Stimulated activated CD8-positive, alpha-beta memory T cell treated with anti-CD3 and anti-CD28 coated beads, Interleukin-15, amount 100 ng/mL, for 48 hours (primary cell): Measurements from ENCODE around the gene DNAAF3.
A peak's percentile ranks its signal among the peaks of the same experiment; 100 is the strongest.
"Not testable (repeated sequence)": the region's sequence is repeated elsewhere in the genome, so short reads cannot be mapped to it uniquely, and the experiment has no call there.

Experiments used
- DNase-seq, 2 donors: peaks; one replicate each; pipeline ENCODE4 v3.0.0-alpha.2; 2020; ENCODE audit warnings: low read depth in 2 of 2

The DNAAF3 gene

DNA sequence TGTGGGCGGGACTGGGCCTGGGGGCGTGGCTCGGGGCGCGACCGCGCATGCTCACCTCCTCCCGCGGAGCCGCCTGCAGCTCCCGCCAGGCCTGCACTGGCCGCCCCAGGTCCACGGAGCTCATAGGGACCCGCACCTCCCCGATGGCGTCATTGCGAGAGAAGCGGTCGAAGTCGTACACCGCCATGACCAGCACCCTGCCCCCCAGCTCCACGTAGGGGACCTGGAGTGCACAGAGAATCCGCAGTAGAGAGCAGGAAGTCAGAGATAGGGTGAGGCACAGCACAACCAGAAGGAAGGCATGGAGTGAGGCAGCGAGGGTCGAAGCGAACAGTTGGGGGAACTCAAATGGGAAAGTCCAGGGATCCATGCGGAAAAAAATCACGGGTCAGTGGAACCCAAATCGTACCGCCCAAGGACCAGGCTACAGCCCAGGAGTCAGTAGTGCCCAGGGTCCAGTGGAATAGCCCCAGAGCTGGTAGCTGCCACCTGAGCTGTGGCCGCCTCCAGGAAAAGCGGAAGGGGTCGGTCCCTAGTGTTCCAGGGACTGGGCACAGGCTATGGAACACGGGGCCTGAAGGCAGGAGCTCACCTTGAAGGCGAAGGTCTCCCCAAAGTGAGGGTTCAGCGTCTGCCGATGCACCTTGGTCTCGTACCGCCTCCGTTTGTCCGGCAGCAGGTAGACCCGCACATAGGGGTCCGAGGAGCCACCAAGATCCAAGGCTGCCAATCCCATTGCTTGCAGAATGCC, 8.9 kb upstream of the DNAAF3 start:
- no peak for DNase-seq

DNA sequence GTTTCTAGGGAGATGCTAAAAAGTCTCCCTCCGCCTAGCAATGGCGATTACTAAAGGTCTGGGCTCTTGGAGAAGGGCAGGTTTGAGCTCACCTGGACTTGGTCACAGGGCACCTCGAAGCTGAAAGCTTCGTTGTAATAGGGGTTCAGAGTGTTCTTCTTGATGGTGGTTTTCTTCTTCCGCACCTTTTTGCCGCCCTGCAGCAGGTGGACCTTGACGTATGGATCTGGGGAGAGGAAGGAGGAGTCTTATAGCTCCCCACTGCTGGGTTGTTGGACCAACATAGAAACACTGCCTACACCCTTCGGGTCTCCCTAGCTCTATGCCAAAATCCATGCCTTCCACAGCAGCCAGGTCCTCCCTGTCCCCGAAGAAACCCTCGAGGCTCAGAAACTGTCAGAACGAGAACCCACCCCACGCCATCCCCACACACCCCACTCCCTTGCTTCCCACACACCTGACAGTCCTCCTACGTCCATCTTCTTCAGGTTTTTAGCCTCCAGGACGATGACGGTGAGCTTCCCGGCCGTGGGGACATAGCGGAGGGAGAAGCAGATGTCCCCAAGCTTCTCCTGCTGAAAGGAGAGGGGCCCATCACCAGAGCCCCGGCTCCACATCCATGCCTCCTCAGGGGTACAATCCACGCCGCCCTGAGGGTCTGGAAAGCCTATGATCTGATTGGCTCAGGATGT, 8.2 kb upstream of the DNAAF3 start:
- DNase-seq: no peak

DNA sequence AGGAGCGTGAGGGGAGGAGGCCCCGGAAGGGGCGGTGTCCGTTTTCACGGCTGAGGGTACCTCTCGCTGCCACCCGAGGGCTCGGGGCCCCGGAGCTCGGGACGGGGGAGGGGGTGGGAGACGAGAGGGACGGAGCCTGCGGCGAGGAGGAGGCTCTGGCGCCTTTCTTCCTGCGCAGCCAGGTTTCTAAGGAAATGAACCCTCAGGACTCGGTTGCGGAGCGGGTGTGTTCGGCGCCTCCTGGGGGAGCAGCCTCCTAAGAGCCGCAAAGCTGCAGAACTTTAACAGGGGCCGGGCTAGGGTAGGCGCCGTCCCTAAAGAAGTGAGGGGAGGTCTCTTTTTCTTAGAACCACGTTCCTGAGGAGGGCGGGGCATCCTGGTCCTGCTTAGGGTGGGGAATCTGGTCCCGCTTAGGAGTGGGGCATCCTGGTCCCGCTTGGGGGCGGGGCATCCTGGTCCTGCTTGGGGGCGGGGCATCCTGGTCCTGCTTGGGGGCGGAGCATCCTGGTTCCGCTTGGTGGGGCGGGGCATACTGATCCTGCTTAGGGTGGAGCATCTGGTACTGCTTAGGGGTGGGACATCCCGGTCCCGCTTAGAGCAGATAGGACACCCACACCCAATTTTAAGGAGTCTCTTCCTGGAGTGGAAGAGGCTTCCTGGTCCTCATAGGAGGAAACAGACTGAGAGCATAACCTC, 7.4 kb upstream of the DNAAF3 start:
- DNase-seq: no peak

DNA sequence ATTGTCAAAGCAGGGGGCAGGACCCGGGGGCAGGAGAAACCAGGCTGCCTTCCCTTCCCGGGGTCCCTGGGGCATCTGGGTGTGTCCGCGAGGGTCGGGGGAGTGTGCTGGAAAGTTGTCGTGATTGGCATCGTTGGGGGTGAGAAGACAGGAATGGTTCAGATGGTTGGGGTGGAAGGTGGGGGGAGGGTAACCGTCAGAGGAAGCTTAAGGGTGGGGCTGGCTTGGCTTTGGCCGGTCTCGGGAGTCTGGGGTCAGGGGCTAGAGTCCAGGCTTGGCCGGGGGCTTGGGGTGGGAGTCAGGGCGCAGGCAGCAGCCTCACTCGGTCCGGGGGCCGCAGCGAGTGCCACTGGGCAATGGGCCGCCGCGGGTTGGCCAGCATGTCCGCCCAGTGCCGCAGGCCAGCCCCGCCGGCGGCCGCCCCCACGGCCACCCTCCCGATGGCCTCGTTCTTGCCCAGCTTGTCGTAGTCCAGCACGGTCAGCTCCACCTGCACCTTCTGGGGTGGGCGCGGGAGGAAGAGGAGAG, 6.8 kb upstream of the DNAAF3 start:
- no peak for DNase-seq

DNA sequence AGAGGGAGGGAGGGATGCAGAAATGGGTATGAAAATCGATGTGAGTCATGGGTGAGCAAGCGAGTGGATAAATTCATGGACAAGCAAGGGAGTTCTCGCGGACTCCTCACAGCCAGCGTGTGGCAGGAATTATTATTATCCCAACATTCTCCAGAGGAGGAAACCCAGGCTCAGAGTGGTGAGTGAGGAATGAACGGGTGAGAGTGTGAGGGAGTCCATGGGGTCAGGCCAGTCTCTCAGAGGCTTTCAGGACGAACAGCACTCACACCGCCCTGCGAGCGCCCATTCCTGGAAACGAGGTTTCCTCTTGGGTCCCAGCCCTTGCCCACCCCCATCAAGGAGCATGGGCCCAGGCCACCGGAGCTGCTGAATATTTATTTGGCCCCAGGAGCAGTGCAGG, 6.3 kb upstream of the DNAAF3 start:
- DNase-seq: no peak

DNA sequence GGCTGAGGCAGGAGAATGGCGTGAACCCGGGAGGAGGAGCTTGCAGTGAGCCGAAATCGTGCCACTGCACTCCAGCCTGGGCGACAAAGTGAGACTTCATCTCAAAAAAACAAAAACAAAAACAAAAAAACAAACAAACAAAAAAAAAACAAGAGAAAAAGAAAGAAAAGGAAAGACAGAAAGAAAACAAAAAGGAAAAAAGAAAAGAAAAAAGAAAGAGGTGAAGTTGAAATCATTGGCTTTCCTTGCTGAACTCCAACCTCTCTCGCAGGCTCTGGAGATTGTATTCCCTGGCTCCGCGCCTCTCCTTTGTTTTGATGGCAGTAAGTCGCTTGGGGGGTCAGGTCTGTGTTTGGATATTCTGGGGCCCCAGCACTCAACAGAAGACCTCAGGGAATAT, 5.9 kb upstream of the DNAAF3 start:
- DNase-seq: not testable (repeated sequence)

DNA sequence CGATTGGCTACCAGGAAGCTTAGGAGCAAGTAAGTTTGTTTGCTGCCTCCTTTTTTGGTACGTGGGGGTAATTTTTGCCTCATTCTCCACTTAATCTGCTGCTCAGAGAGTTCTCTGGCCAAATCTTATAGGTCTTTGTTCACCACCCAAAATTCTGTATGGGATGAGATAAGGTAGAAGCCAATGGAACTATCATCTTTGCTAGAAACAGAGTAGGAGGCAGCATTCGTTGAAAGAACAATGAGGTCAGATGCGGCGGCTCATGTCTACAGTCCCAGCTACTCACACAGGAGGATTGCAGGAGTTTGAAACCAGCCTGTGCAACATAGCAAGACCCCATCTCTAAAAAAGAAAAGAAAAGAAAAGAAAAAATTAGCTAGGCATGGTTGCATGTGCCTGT, 5.0 kb upstream of the DNAAF3 start:
- DNase-seq: no peak

DNA sequence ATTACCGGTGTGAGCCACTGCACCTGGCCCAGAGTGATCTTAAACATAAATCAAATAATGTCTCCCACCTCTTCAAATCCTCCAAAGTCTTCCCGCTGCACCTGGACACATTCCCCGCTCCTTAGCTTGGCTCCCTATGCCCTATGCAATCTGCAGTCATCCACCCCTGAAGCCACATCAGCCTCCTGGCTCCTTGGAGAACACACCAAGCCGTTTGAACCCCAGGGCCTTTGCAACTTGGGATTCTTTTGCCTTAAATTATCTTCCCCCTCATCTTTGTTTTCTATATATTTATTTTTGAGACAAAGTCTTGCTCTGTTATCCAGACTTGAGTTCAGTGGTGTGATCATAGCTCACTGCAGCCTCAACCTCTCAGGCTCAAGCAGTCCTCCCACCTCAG, 2.7 kb upstream of the DNAAF3 start:
- DNase-seq: no peak

DNA sequence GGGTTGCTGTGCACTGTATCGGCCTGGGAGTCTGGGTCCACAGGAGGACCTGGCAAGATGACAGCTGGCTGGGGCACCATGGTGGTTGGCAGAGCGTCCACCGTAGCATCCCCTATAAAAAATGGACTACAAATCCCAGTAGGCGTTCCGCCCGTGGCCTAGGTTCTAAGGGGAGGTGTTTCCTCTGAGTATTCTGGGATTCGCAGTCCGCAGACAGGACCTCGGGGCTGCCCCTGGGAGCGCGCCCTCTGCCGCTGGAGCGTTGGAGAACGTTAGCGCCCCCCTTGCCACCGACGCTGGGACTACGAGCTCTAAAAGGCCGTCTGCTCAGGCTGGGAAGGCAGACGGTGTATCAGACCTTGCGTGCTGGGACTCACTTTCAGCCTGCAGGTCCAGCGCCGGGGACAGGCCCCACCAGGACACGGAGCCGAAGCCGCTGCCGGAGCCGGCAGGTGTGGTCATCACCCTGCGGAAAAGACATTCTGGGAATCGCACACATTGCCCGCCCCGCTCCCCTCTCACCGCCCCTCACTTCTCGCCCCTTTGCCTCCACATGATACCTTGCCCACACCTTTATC, 372 bp downstream of the DNAAF3 start:
- peak in 1 of 2 donors; percentile 49 for DNase-seq

DNA sequence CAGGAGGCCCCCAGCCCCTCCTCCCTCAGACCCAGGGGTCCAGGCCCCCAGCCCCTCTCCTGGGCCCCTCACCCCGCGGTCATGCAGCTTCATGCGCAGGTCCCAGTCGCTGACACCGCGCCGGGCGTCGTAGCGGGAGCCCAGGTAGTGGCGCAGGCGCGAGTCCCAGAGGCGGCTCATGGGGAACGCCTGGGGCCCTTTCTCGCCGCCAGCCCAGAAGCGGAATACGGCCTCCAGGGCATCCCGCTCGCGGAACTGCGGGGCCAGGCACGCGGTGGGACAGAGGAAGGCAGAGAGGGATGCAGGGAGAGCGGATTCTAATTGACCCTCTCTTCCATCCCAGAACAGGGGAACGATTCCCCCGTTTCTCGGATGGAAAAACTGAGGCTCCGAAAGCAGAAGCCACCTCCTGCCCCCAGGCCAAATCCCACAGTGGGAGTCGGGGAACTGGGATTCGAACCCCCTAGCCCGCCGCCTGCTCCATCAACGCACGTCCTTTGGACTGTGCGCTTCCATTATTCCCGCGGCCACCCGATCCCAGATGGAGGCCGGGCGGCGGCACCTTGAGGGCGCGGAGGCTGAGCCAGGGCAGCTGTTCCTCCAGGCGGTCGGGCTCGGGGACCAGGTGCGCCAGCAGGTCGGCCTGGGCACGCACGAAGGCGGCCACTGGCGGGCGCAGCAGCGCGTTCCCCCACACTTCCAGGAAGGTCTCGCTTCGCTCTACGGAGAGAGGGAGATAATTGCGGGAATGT, 4.7 kb downstream of the DNAAF3 start:
- DNase-seq: no peak

DNA sequence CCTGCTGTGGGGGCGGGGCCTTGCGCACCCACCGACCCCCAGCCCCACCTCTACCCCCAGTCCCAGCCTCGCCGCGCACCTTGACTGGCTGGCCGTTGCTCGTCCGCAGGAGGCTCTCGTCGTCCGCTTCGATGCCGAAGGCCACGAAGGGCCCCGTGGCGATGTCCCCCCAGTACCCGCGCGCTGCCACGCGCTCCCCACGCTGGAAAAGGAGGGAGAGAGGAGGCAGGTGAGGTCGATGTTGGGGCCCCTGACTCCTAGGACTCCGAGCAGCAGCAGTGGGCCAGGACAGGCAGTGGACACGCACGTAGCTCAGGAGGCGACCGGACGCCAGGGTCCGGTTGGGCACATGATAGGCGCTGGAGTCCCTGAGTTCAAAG, 5.4 kb downstream of the DNAAF3 start:
- no peak for DNase-seq

DNA sequence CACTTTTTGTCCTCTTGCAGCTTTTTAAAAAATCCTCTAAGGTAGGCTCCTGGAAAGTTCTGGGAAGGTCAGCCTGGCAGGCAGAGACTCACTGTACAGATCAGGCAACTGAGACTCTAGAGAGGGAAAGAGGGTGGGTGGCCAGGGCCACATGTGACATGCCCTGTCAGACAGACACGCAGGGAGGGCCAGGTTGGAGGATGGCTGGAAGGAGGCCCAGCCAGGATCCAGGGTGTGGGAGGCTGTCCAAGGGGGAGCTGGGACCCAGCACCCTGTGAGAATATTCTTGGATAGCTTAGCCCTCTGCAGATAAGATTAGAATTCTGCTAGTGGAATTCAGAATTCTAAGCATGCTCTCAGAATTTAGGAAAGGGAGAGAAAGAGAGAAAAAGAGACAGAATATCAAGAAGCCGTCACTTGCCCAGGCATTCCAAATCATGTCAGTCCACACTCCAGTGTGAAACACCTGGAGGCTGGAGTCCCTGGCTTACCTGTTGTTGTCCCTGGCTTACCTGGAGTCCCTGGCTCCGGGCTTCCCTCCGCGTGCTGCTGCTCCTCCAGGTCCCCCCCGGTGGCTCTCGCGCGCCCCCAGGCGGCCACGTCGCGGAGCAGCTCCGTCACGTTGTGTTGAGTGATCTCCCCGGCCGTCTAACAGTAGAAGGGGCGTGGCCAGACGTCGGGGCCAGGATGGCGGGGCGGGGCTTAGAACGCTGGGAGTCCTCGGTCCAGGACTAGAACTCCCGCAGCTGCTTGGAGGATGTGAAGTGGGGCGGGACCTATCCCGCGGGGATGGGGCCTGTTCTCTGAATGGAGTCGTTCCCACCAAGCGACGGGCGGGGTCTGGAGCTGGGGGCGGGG, 6.1 kb downstream of the DNAAF3 start:
- DNase-seq: peak; percentile 84 to 85

DNA sequence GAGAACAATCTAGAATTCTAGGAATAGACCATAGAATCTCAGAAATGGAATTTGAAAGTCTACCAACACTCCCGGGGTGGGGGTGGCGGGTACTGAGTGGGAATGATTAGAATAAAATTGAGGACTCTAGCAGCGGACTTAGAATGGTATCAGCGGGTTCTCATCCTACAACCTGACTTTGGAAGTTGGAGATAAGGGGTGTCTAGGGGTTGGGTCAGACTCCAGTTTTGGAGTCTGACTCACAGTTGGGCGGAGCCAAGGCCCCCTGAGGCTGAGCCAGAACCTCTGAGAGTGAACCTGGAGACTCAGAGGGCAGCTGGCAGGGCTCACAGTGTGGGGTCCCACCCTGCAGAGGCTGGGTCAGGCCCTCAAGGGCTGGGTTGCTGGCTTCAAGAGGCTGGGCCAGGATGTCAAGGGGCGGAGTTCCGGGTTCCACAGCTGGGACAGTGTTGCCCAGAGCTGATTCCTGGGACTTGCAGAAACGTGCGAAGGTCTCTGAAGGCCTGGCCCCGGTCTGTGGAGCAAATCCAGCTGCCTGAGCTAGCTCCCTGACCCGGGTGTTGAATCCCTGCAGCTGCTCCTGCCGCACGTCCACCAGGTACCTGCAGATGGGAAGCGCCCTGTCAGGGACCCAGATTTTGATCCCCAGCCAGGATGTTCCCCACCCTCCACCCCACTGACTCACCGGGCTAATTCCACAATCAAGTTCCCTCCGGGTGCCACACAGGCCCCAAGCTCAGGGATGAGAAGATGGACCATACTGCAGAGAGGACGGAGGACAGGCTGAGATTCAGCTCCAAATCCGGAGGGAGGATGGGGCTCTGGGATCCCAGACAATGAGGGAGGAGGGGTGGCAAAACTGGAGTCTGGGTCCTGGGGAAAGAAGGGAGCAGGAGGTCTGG, 7.3 kb downstream of the DNAAF3 start:
- DNase-seq: no peak

DNA sequence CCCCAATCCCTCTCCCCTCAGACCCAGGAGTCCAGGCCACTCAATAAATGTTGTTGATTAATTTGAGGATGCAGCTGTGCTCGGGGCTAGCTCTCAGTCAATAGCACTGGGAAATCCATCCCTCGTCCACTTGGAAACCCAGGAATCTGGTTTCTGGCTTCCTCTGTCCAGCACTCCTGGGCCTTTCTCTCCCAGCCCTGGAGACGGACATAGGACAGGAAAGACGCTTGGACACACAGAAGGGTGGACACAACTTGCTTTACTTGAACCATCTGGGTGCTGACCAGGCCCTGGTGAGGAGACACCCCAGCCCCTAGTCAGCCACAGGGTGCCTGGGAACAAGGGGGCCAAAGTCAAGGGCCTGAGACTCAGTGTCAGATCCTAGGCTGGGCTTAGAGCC, 8.0 kb downstream of the DNAAF3 start:
- no peak for DNase-seq

DNA sequence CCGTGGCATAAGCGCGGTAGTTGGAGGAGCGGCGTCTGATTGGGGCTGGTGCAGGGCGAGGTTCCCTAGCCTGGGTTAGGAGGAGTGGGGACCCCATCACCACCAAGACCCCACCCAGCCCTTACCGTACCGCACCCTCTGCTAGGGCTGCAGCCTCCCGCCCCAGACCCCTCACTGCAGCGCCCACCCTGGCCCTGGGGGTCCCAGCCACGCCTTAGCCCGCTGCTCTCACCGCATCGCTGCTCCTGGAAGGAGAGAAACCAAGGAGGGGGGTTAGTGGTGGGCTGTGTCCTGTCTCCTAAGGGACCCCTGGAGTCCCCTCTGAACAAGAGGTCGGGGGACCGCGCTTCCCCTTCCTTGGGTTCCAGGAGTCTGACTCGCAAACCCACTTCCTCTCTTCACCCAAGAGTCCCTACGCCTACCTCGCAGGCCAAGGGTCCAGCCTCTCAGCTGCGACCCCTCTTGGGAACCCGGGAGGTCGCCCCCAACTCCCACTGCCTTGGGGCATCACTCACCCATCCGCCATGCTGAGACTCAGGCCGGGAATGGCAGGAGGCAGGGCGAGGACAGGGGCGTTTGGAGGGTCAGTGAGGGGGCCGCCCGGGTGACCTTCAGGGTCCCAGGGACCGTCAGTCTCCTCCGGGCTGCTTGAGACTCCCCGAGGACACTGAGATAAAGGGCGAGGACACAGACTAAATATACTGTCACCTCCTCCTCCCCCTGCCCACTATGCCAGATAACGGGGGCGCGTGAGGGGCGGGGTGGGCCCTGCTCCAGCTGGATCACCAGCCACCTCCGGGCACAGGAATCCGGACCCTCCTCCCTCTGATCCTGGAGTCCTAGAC, 9.1 kb downstream of the DNAAF3 start, which contains the start of gene TNNI3:
TNNI3 (minus strand) TSS at position 669 of the 845 bp plus-strand sequence; CDS start at position 526, 143 bp downstream.
- no peak for DNase-seq

DNA sequence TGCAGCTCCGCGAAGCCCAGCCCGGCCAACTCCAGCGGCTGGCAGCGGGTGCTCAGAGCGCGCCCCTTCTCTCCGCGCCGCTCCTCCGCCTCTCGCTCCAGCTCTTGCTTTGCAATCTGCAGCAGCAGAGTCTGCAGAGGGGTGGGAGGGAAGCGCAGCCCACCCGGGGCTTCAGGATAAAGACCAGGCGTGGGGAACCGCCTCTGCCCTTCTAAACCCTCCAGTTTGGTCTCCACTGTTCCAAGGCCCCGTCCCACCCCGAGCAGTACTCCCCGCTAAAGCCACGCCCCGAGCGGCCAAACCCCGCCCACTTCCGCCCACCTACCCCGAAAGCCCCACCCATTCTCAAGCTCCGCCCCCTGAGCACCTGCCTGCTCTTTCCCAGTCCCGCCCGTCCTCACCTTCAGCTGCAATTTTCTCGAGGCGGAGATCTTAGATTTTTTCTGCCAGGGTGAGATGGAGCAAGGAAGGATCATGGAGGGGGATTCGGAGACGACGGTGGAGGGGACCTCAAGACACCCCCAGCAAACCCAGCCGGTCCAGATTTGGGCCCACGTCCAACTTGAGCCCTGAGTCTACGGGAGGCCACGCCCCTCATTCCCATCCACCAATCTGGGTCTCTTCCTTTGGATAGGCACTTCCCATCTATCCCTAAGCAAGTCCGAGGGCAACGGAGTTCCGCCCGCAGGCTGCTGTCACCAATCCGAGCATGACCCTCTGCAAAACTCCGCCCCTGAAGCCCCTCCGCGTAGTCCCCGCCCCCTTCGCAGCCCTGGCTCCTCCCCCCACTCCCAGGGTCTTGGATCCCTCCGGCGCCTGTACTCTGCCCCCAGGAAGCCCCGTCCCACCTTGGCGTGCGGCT, 10.0 kb downstream of the DNAAF3 start:
- DNase-seq: no peak

DNA sequence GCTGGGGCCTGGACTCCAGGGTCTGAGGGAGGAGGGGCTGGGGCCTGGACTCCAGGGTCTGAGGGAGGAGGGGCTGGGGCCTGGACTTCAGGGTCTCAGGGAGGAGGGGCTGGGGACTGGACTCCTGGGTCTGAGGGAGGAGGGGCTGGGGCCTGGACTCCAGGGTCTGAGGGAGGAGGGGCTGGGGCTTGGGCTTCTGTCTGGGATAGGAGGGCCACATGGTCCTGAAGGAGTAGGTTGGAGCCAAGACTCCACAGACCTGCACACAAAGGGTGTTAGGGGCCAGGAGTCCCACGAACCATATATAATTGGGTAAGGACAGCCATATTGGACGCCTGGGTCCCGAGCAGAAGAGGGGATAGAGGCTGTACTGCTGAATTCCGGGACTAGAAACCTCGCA, 10.6 kb downstream of the DNAAF3 start:
- DNase-seq: not testable (repeated sequence)
